Fibroblast of mammary gland (primary cell): ENCODE measurements around the gene HSD3B1.
"Not testable (repeated sequence)": the region's sequence is repeated elsewhere in the genome, so short reads cannot be mapped to it uniquely, and the experiment has no call there.

Experiments used
- DNase-seq: peaks from one replicate; pipeline ENCODE4 v3.0.0-alpha.2; 2010; ENCODE audit warnings: low read depth
- H3K4me3 ChIP-seq: 2 replicates; pipeline ENCODE4 v1.5.1; 2011; ENCODE audit warnings: low read depth, mild to moderate bottlenecking, low read length, moderate library complexity; ENCODE audit not compliant: control insufficient read depth
- CTCF ChIP-seq: conservative IDR thresholded peaks from 2 replicates; pipeline ENCODE4 v1.5.1; 2011; ENCODE audit warnings: low read depth, low read length, inconsistent platforms; ENCODE audit not compliant: control insufficient read depth, insufficient read depth

The HSD3B1 gene

GRCh38 chr1:119556423-119556822 is 49.4 kb downstream of the HSD3B1 start:
- TF ChIP-seq CTCF, result no peak
- H3K4me3 ChIP-seq, result no peak overlapping the region
- DNase-seq, result no peak

- not testable (repeated sequence) for H3K4me3 ChIP-seq, DNase-seq
Observed at GRCh38 chr1:119560402-119560801, 53.4 kb downstream of the HSD3B1 start.

DNA sequence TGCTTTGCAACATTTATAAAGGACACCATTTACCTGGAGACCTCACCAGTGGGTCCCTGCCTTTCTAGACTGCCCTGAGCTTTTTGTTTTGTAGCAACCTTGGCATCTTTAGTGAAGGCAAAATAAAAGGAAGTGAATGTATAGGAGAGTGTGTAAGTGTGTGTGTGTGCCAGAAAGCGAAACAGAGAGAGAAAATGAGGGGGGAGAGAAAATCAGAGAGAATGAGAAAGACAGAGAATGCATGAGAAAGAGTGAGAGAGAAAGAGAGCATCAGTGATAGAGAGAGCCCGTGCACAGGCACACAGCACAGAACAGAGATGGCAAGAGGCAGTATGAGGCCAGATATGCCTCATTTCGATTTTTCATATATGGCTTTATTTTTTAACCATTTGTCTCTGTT is 57.5 kb downstream of the HSD3B1 start:
- TF ChIP-seq CTCF, result no peak
- DNase-seq, result no peak
- H3K4me3 ChIP-seq, result no peak overlapping the region
